ENCODE data around the gene IFRD1.

Gene IFRD1

DNA sequence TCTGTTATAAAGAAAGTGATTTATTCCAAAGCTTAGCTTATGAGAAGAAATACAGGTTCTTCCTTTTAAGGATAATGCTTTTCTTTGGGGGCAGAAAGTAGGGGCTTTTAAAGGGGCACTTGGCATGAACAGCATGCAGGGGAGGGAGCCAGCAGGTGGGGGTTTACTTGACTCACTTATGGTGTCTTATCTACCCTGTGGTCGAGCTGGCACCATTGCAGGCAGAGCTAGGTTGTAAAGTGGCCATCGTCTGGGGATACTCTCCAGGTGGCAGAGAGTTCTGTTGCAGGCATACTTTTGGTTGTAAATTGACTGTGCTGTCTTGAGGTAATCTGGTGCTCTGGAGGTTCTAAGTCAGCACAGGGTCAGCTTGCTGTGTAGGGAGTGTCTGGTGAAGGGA is 26.3 kb upstream of the IFRD1 start:
- no peak for DNase-seq (ENCODE audit: low spot score)
- no peak overlapping the region for H3K27ac Mint-ChIP-seq
- no peaks in the 10 kb centered on the region for H3K27me3 Mint-ChIP-seq (ENCODE audit: low read depth)
- H3K4me3 Mint-ChIP-seq = no peak overlapping the region
- H3K9me3 Mint-ChIP-seq = no peaks in the 10 kb centered on the region
- H3K4me1 Mint-ChIP-seq (ENCODE audit: low read depth) = peaks cover 22% of the 10 kb centered on the region
- H3K36me3 Mint-ChIP-seq (ENCODE audit: low read depth) = no peaks in the 10 kb centered on the region

DNA sequence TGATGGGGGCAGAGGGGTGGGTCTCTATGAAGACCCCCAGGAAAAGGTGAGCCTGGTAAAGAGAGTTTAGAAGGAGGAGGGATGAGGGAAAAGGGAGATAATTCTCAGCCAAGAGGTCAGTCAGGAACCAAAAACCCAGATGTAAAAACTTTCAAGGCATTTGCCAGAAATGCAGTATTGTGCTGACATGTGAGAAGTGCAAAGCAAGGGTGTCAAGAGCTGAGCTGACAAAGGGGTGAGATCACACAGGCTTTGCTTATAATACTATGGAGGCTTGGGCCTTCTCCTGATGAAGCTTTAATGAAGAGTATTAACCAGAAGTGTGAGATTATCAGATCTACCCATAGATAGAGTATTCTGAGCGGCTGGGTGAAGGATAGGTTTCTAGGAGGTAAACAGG is 22.3 kb upstream of the IFRD1 start:
- Mint-ChIP-seq H3K27me3 (ENCODE audit: low read depth) (no peaks in the 10 kb centered on the region), H3K4me3 (no peak overlapping the region), H3K27ac (no peak overlapping the region), H3K36me3 (ENCODE audit: low read depth) (no peaks in the 10 kb centered on the region), H3K9me3 (no peaks in the 10 kb centered on the region), H3K4me1 (ENCODE audit: low read depth) (peaks cover 10% of the 10 kb centered on the region)
- no peak for DNase-seq (ENCODE audit: low spot score)

GRCh38 chr7:112428715-112429114 is 21.5 kb upstream of the IFRD1 start:
- Mint-ChIP-seq H3K36me3 (ENCODE audit: low read depth) (no peaks in the 10 kb centered on the region), H3K4me3 (no peak overlapping the region), H3K4me1 (ENCODE audit: low read depth) (peaks cover 4% of the 10 kb centered on the region), H3K9me3 (no peaks in the 10 kb centered on the region), H3K27ac (no peak overlapping the region), H3K27me3 (ENCODE audit: low read depth) (no peaks in the 10 kb centered on the region)
- DNase-seq (ENCODE audit: low spot score) = no peak

- H3K9me3 Mint-ChIP-seq = no peaks in the 10 kb centered on the region
- no peak overlapping the region for H3K27ac Mint-ChIP-seq
- H3K27me3 Mint-ChIP-seq (ENCODE audit: low read depth) = no peaks in the 10 kb centered on the region
- DNase-seq (ENCODE audit: low spot score) = no peak
- H3K4me3 Mint-ChIP-seq = no peak overlapping the region
- H3K36me3 Mint-ChIP-seq (ENCODE audit: low read depth) = no peaks in the 10 kb centered on the region
- no peaks in the 10 kb centered on the region for H3K4me1 Mint-ChIP-seq (ENCODE audit: low read depth)
These were observed 19.6 kb upstream of the IFRD1 start for GRCh38 chr7:112430649-112431048.

DNA sequence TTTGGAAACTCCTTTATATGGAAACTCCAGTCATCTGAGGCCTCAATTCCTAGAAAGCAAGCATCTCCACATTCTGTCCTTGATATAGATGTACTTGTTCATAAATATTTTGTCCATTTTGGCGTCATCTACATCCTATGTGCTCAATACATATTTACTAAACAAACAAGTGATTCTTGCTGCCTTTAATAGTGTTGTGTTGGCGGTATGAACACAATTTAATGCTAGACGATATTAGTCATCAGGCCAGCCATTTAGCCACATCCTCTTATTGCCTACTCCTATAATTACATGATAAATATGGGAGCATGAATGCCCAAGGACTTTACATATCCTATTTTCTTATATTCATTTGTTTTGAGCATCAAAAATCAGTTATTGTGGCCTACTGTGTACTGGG is 18.5 kb upstream of the IFRD1 start:
- Mint-ChIP-seq H3K36me3 (ENCODE audit: low read depth) (no peaks in the 10 kb centered on the region), H3K27me3 (ENCODE audit: low read depth) (no peaks in the 10 kb centered on the region), H3K27ac (no peak overlapping the region), H3K4me1 (ENCODE audit: low read depth) (no peaks in the 10 kb centered on the region), H3K9me3 (no peaks in the 10 kb centered on the region), H3K4me3 (no peak overlapping the region)
- DNase-seq (ENCODE audit: low spot score) = no peak

GRCh38 chr7:112433289-112433688 is 17.0 kb upstream of the IFRD1 start:
- Mint-ChIP-seq H3K36me3 (ENCODE audit: low read depth) (no peaks in the 10 kb centered on the region), H3K27ac (no peak overlapping the region), H3K4me1 (ENCODE audit: low read depth) (no peaks in the 10 kb centered on the region), H3K9me3 (no peaks in the 10 kb centered on the region), H3K4me3 (no peak overlapping the region), H3K27me3 (ENCODE audit: low read depth) (peaks cover 7% of the 10 kb centered on the region)
- no peak for DNase-seq (ENCODE audit: low spot score)

- H3K36me3 Mint-ChIP-seq (ENCODE audit: low read depth) = no peaks in the 10 kb centered on the region
- no peak for DNase-seq (ENCODE audit: low spot score)
- H3K27ac Mint-ChIP-seq = no peak overlapping the region
- H3K4me1 Mint-ChIP-seq (ENCODE audit: low read depth) = no peaks in the 10 kb centered on the region
- peaks cover 13% of the 10 kb centered on the region for H3K27me3 Mint-ChIP-seq (ENCODE audit: low read depth)
- H3K4me3 Mint-ChIP-seq = no peak overlapping the region
- H3K9me3 Mint-ChIP-seq = no peaks in the 10 kb centered on the region
These were observed 13.2 kb upstream of the IFRD1 start for GRCh38 chr7:112437072-112437471.

DNA sequence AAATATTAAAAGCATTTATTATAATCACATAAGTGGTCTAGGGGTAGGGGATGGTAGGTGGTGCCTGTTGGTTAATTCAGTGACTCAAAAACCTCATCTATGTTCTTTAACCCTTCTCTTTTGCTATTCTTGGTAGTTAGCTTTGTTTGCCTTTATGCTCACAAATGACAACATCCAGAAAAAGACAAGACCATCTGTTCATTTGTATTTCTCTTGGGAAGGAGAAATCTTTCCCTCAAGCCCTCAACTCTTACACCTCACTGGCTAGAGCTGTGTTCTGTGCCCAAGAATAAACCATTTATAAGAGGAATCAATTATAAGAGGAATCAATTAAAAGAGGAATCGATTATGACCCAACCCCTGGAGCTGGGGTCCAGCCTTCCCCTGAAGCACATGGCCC is 10.8 kb upstream of the IFRD1 start:
- no peaks in the 10 kb centered on the region for H3K36me3 Mint-ChIP-seq (ENCODE audit: low read depth)
- peaks cover 13% of the 10 kb centered on the region for H3K27me3 Mint-ChIP-seq (ENCODE audit: low read depth)
- H3K9me3 Mint-ChIP-seq = no peaks in the 10 kb centered on the region
- H3K4me1 Mint-ChIP-seq (ENCODE audit: low read depth) = peaks cover 1% of the 10 kb centered on the region
- H3K27ac Mint-ChIP-seq = no peak overlapping the region
- H3K4me3 Mint-ChIP-seq = no peak overlapping the region
- no peak for DNase-seq (ENCODE audit: low spot score)

- H3K27ac Mint-ChIP-seq = no peak overlapping the region
- no peak overlapping the region for H3K4me3 Mint-ChIP-seq
- no peaks in the 10 kb centered on the region for H3K9me3 Mint-ChIP-seq
- no peak for DNase-seq (ENCODE audit: low spot score)
- no peaks in the 10 kb centered on the region for H3K36me3 Mint-ChIP-seq (ENCODE audit: low read depth)
- H3K27me3 Mint-ChIP-seq (ENCODE audit: low read depth) = peaks cover 13% of the 10 kb centered on the region
- peaks cover 8% of the 10 kb centered on the region for H3K4me1 Mint-ChIP-seq (ENCODE audit: low read depth)
These were observed 8.1 kb upstream of the IFRD1 start for GRCh38 chr7:112442210-112442609.

DNA sequence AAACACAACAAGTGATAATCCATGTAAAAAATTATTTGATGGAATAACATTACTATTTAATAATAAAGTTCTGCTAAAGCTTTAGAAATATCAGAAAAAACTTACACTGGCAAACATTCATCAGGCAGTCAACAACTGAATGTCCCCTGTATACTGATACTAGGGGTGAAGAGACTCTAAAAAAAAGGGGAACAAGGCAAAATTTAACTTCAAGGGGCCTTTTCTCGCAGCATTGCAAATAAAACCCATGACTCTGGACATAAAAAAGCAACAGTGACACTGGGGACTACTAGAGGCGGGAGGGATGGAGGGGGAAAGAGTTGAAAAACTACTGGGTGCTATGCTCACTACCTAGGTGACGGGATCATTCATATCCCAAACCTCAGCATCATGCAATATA is 5.8 kb upstream of the IFRD1 start:
- peaks cover 19% of the 10 kb centered on the region for H3K4me1 Mint-ChIP-seq (ENCODE audit: low read depth)
- no peaks in the 10 kb centered on the region for H3K36me3 Mint-ChIP-seq (ENCODE audit: low read depth)
- H3K9me3 Mint-ChIP-seq = no peaks in the 10 kb centered on the region
- no peak for DNase-seq (ENCODE audit: low spot score)
- H3K27me3 Mint-ChIP-seq (ENCODE audit: low read depth) = peaks cover 2% of the 10 kb centered on the region
- H3K27ac Mint-ChIP-seq = no peak overlapping the region
- H3K4me3 Mint-ChIP-seq = no peak overlapping the region

- peaks cover 21% of the 10 kb centered on the region for H3K4me1 Mint-ChIP-seq (ENCODE audit: low read depth)
- H3K36me3 Mint-ChIP-seq (ENCODE audit: low read depth) = no peaks in the 10 kb centered on the region
- peak; percentile 23 for DNase-seq (ENCODE audit: low spot score)
- H3K27ac Mint-ChIP-seq = no peak overlapping the region
- H3K27me3 Mint-ChIP-seq (ENCODE audit: low read depth) = no peaks in the 10 kb centered on the region
- no peaks in the 10 kb centered on the region for H3K9me3 Mint-ChIP-seq
- no peak overlapping the region for H3K4me3 Mint-ChIP-seq
These were observed 3.8 kb upstream of the IFRD1 start for GRCh38 chr7:112446431-112446830.

- Mint-ChIP-seq H3K27me3 (ENCODE audit: low read depth) (no peaks in the 10 kb centered on the region), H3K9me3 (no peaks in the 10 kb centered on the region), H3K27ac (no peak overlapping the region), H3K4me3 (no peak overlapping the region), H3K36me3 (ENCODE audit: low read depth) (peaks cover 2% of the 10 kb centered on the region), H3K4me1 (ENCODE audit: low read depth) (peaks cover 31% of the 10 kb centered on the region)
- DNase-seq (ENCODE audit: low spot score) = no peak
These were observed 2.9 kb upstream of the IFRD1 start for GRCh38 chr7:112447406-112447805.

DNA sequence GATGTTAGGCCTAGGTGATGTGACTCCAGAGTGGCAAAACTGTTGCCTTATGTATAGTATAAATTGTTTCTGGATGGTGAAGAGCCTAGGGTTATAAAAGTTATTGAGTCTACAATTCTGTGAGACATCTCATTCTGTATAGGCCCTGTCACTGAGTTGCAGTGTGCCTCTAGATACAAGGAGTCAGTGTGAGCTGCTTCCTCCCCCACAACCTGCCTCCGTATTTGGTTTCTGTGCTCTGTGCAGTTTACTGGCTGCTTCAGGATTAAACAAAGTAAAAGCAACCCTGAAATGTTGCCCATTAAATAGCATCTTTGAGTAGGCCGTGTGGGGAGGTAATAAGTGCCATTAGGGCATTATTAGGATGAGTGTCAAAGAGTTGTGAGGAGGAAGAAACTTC is 1.9 kb upstream of the IFRD1 start:
- H3K27ac Mint-ChIP-seq = peak overlapping the region; percentile 12
- H3K9me3 Mint-ChIP-seq = no peaks in the 10 kb centered on the region
- H3K4me3 Mint-ChIP-seq = no peak overlapping the region
- H3K4me1 Mint-ChIP-seq (ENCODE audit: low read depth) = peaks cover 38% of the 10 kb centered on the region
- DNase-seq (ENCODE audit: low spot score) = no peak
- H3K36me3 Mint-ChIP-seq (ENCODE audit: low read depth) = peaks cover 2% of the 10 kb centered on the region
- no peaks in the 10 kb centered on the region for H3K27me3 Mint-ChIP-seq (ENCODE audit: low read depth)

DNA sequence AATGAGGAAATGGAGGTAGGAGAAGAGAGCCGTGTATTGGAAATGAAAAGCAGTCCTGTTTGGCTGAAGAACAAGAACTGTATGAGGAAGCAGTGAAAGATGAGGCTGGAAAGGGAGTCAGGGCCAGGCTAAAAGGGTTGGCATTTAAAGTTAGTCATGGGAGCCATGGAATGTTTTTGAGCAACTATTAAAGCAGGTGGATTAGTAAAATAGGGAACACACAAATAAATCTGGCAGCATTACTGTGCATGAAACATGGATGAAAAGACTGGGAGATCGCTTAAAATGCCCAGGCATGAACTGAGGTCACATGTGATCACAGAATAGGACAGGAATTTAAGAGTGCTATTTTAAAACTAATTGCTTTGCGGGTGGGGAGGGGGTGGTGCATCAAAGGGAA is 1.4 kb upstream of the IFRD1 start:
- Mint-ChIP-seq H3K4me3 (peak overlapping the region; percentile 99), H3K27ac (peak overlapping the region; percentile 100), H3K4me1 (ENCODE audit: low read depth) (peaks cover 39% of the 10 kb centered on the region), H3K27me3 (ENCODE audit: low read depth) (no peaks in the 10 kb centered on the region), H3K9me3 (no peaks in the 10 kb centered on the region), H3K36me3 (ENCODE audit: low read depth) (peaks cover 2% of the 10 kb centered on the region)
- DNase-seq (ENCODE audit: low spot score) = no peak

DNA sequence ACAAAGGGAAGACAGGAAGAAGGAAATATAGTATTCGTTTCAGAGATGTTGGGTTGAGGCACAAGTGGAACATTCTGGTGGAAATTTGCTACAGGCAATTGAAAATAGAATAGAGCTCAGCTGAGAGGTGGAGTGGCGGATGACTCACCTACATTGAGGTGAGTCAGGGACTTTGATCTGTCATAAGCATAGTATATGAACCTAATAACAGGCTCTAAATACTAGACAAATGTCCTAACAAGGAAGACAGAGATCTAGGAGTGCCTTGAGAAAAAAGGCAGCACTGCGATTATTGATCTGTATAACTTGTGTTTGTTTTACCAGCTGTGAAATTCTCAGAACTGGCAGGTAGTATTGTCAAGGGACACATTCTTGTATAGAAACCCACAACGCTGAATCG is 907 bp upstream of the IFRD1 start:
- peak overlapping the region; percentile 100 for H3K27ac Mint-ChIP-seq

More for the DNA sequence above, 907 bp upstream of the IFRD1 start:
- Mint-ChIP-seq H3K4me1 (ENCODE audit: low read depth) (peaks cover 38% of the 10 kb centered on the region), H3K36me3 (ENCODE audit: low read depth) (peaks cover 2% of the 10 kb centered on the region), H3K4me3 (peak overlapping the region; percentile 99), H3K9me3 (no peaks in the 10 kb centered on the region), H3K27me3 (ENCODE audit: low read depth) (no peaks in the 10 kb centered on the region)
- DNase-seq (ENCODE audit: low spot score) = peak; percentile 54

Measured in T-helper 2 cell treated with Interferon-gamma antibody and Interleukin-4, amounts not matched to agents 5 μg/mL and 100 μg/mL, for 36 hours (primary cell).